C1 segment of cervical spinal cord (tissue), 14 donors: Measurements from ENCODE around the gene TYSND1.
"Not testable (repeated sequence)": the region's sequence is repeated elsewhere in the genome, so short reads cannot be mapped to it uniquely, and the experiment has no call there.

Experiments
- DNase-seq, 14 donors: peaks; one replicate each; lab custom pipeline; 2025; lab: John Stamatoyannopoulos, UW

The TYSND1 gene, protein sequence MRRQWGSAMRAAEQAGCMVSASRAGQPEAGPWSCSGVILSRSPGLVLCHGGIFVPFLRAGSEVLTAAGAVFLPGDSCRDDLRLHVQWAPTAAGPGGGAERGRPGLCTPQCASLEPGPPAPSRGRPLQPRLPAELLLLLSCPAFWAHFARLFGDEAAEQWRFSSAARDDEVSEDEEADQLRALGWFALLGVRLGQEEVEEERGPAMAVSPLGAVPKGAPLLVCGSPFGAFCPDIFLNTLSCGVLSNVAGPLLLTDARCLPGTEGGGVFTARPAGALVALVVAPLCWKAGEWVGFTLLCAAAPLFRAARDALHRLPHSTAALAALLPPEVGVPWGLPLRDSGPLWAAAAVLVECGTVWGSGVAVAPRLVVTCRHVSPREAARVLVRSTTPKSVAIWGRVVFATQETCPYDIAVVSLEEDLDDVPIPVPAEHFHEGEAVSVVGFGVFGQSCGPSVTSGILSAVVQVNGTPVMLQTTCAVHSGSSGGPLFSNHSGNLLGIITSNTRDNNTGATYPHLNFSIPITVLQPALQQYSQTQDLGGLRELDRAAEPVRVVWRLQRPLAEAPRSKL

DNA sequence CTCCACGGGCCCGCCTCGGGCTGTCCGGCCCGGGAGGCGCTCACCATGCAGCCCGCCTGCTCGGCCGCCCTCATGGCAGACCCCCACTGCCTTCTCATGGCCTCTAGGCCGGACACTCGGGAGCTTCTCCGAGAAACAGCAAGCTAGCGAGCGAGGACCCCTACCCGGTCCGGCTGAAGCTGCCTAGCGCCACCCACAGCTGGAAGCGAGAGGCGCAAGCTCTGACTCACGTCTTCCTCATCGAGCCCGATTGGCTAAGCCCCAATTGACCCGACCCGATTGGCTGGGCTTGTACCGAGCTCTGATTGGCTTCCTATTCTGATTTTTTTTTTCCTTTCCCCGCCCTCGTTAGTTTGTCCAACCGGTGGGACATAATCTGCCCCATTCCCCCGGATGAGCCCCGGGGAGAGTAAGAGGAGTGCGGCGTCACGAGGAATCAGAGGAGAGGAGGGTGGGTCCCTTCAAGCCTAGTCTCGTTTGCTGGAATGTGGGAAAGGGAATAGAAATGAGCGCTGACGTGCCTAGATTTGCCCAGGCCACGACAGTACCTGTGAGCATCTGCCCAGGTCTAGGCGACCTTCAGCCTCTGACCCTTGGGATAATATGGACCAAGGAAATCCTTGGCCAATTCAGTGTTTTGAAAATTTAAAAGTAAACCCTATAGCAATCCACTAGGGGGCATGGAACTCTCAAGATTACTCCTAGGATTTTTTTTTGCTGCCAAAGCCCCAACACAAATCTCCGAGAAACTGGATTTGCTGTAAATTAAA lies at the start of gene TYSND1:
TYSND1 (minus strand) TSS at position 212 of the 770 bp plus-strand sequence; CDS start at position 98, 114 bp downstream.
- DNase-seq, result peak; percentile 59 to 96 (median 92)

DNA sequence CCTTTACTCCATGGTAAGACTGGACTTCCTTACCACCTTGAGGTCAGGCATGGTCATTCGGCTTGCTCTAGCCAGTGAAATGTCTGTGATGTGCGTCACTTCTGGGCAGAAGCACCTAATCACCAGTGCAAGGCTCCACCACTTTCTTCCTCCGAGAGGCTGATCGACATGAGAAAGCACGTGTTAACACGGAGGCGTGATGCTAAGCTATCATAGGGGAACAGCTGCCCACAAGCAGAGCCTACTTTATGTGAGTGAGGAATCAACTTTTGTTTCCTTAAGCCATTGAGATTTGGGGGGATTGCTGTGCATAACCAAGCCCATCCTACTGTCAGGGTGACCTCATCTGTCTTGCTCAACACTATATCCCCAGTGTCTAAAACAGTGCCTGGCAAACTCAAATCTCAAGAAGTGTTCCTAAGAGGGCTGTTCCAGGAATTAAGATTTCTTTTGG lies 46.9 kb upstream of the TYSND1 start:
- no peak for DNase-seq

DNA sequence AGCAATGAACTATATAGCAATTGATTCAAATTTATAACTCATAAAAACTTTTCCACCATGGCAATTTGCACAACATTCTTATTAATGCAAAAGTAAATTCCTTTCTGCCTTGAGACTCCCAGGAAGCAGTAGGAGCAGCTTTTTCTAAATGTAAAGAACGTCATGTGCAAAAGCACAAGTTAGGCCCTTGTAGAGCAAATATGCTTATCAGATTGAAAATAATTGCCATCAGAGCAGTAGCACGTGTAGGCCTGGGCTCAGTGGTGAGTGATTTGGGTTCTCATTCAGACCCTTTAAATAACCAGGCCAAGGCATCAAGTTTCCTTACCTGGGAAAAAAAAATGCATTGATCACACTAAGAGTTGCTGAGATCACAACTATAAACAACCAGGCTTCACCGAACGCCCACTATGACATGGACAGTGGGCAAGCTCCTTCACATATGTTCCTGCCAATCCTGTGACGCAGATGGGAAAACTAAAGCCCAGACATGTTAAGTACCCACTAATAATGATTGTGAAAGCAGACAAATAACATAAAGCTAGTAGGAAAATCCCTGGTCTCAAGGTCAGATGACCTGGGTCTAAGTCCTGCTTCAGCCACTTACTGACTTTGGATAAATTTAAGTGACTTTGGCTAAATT lies 45.9 kb upstream of the TYSND1 start:
- no peak for DNase-seq

DNA sequence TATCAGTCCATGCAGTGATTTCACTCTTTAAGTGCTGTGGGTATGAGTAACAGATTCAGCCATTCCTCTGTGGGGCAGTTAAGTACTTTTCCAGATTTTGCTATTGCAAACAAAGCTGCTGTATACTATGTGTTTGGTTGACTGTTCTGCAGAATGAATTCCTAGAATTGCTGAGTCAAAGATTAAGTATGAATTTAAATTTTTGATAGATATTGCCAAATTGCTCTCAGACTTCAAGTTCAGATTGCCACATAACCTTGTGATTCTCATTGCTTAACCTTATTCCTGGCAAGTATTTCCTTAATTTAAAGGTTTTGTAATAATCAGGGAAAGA lies 45.4 kb upstream of the TYSND1 start:
- no peak for DNase-seq

DNA sequence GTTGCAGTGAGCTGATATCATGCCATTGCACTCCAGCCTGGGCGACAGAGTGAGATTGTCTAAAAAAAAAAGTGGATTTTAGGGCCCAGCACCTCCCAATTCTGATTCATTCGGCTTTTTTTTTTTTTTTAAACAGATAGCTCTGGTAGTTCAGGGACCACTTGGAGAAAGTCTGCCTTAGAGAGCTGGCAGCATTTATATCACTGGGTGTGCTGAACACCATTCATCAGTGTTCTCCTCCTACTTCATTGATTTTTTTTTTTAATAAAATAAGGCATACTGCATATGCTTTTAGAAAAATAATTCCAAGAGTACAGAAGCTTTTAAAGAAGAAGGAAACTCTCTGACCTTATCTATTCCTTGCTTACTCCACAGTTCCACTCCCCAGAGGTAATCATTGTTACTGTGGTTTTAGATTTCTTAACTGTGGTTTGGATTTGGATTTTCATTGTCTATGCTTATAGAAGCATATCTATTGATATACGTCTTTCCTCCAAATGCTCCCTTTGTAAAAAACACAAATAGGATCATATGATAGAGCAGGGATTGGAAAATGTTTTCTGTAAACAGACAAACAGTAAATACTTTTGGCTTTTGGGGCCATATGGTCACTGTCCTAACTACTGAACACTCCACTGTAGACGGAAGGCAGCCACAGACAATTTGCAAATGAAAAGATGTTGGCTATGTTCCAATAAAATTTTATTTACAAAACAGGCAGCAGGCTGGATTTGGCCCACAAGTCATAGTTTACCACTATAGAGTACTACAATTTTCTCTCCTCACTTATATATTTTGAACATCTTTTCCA lies 44.9 kb upstream of the TYSND1 start:
- DNase-seq, result no peak

DNA sequence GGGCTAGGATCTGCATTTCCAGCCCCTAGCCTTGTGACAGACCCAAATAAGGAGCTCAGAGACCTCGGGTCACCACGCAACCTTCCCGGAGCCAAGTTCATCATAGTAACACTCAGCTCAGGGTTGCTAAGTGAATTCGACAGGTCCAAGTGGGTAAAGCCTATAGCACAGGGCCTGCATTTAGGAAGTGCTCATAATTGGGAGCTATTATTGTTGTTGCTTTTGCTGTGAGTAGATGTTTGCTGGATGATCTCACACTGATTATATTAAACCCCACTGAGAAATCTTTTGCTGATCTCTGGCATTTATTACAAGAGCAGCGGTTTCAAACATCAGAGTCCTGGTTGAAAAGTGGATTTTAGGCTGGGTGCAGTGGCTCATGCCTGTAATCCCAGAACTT lies 44.1 kb upstream of the TYSND1 start:
- no peak for DNase-seq

DNA sequence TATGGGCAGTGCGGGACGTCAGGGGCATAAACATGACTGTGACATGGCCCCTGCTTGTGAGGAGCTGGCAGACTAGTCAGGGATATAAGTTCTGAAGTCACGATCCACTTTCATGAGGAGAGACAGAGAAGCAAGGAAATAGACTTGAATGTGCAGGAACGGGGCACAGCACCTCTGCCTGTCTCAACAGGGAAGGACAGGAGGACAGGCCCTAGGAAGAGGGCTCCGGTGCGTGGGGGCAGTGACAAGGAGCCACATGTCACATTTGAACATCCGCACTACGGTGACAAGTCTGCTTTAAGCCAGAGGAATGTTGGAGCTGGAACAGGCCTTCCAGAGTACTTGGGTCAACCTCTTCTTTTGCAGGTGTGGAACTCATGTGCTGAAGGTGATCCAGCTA lies 43.6 kb upstream of the TYSND1 start:
- DNase-seq, result no peak

DNA sequence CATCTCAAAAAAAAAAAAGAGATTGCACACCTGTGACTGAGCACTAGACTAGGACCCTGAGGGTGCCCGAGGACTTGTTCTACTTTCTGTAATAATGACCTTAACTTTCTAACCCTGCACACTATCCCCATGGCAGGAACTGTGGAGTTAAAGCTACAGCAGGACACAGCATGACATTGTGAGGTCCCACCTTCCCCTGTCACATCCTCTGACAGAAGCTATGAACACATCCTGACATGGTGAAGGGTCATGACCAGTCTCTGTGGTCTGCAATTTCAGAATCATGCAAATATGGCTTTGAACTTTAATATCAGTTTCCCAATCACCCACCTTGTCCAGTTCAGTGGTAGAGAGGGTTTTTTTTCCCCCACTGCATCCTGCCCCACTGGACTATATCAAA lies 42.3 kb upstream of the TYSND1 start:
- no peak for DNase-seq

DNA sequence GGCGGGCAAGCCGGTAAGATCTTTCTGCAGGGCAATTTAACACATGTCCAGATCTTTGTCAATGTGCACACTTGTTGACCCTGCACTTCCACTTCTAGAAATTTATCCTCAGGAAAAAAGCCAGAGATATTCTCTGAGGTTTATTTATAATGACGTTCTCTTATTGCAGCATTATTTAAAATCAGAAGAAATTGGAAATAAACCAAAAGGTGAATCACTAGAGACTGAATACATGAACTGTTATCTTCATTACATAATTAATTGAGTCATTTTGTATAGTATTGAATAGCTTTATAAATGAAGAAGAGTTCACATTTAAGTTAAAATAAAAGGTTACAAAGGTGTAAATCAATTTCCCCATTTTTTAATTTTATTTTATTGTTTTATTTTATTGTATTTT lies 40.1 kb upstream of the TYSND1 start:
- DNase-seq, result no peak

DNA sequence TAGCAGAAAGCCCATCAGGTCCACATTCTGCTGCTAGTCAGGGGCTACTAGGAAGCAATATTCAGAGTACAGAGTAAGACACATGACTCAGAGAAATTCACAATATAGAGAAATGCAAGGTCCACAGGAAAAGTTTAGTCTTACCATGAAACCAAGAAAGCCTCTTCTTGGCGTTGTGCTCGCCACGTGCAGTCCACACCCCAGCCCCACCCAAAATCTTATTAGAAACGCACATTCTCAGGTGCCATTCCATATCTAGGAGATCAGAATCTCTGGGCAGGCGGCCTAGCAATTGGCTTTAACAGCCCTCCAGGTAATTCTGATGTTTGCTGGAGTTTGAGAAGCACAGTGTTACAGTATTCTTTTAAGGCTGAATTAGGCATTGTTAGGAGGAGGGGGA lies 39.6 kb upstream of the TYSND1 start:
- no peak for DNase-seq

DNA sequence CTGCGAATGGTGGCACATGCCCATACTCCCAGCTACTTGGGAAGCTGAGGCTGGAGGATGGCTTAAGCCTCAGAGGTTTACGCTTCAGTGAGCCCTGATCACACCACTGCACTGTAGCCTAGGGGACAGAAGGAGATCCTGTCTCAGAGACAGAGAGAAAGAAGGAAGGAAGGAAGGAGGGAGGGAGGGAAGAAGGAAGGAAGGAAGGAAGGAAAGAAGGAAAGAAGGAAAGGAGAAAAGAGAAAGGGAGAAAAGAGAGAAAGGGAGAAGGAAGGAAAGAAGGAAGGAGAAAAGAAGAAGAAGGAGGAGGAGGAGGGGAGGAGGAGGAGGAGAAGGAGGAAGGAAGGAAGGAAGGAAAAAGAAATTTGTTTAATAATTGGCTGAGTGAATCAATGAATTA lies 36.8 kb upstream of the TYSND1 start:
- DNase-seq, result no peak

DNA sequence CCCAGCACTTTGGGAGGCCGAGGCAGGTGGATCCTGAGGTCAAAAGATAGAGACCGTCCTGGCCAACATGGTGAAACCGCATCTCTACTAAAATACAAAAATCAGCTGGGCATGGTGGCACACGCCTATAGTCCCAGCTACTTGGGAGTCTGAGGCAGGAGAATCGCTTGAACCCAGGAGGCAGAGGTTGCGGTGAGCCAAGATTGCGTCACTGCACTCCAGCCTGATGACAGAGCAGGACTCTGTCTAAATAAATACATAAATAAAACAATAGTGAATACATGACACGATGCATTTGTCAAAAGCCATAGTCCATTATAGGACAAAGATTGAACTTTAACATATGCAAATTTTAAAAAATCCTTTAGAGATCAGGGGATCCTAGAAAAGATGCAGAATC lies 32.7 kb upstream of the TYSND1 start:
- DNase-seq, result not testable (repeated sequence)

DNA sequence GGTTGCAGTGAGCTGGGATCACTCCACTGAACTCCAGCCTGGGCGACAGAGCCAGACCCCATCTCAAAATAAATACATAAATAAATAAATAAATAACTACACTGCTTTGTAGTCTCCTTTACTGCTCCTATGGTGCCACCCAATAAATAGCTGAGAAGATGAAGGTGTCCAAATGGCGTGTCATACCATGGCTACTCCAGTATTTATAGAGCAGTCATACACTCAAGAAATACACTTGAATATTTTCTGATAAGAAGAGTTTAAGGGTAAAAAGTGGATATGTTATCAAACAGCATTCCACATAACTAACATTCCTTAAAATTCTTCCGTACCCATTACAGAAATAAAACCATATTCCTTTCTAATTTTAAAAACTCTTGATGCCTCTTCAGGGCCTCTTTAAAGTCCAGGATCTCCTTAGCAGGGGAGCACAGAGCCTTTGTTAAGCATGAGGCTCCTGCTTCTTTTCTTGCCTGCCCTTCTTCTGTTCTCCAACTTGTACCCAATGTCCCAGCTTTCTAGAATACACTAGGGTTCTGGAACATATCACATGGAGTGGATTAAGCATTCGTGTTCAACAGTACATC lies 31.7 kb upstream of the TYSND1 start:
- DNase-seq, result no peak

DNA sequence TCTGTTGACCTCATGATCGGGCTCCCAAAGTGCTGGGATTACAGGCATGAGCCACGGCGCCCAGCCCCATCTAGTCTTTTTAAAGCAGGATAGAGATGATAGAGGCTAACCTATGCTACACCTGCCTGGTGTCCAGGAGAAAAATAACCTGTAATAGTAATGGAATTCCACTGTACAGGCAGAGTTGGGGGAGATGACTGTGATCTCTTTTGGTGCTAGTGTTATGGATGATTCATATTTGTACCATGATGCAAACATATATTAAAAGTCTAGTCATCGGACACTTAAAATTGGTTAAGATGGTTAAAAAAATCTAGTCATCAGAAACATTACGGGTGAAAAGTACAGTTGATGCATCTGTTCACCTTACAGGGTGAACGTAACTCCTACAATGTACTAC lies 29.9 kb upstream of the TYSND1 start:
- no peak for DNase-seq

DNA sequence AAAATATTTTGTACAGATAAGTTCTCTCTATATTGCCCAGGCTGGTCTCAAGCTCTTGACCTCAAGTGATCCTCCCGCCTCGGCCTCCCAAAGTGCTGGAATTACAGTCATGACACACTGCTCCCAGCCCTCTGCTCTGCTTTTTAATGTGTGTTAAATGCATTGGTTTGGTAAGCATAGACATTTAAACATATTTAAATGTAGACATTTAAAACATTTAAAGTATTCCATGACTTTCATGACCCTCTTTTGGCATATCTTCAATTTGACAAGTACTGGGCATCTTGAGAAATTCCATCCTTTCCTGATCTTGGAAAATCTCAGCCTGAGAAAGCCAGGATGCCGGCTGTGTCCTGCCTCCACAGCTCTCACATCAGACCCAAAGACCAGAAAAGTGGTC lies 29.0 kb upstream of the TYSND1 start:
- DNase-seq, result no peak

DNA sequence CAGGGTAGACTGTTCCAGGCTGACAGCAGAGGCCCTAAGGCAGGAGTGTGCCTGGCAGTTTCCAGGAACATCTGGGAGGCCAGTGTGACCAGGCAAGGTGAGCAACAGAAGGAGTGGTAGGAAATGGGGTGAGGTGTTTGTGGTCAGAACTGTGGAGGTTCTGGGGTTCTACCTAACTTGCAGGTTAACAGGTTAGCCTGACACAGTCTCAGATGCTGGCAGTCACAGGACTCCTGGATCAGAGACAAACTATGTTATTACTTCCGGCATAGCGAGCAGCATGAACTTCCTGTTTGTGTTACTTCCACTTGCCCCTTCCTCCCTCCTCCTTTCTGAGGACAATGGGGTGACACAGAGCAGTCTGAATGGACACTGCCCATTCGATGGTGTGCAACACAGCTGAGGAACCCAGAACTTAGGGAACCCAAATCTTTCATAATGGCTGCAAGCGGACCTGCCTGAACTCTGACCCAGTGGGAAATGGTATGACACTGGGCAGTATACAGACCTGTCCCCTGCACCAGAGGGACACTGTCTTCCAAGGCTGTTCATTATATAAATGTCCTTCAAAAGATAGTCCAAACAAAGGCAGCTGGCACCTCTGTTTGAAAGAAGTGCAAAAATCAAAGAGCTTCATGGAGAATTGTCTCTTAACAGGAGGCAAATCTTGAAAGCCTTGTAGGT lies 27.7 kb upstream of the TYSND1 start:
- DNase-seq, result peak in 4 of 14 donors; percentile 2 to 10 (median 6)

DNA sequence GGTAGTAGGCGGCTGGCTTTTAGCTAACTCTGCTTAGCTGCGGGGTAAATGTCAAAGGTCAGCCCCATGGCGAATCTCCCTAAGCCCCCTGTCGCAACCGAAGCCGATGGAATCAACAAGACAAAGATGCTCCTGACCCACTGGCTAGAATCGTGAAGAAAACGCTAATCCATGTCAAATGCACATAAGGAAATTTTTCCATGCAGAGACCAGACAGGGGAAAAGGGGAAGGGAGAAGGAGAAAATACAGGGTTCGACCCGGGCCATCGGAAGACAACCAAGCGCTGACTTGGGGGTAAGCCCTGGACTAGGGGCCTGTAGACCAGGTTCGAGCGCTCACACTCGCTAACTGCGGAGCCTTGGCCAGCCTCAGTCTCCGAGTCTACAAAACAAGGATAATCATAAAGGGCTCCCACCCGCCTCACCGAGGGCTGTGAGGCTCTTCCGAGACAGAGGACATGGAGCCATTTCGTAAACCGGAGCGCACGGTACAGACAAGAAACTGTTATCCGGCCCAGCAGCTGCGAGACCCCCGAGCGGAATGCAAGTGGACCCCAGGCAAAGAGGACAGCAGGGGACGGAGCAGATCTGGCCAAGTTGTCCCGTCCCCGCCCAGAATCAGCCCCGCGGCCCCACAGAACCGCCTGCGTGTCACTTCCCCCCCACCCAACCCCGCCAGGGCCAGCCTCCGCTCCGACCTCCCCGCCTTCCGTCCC lies 23.3 kb upstream of the TYSND1 start:
- DNase-seq, result peak in 1 of 14 donors; percentile 41

DNA sequence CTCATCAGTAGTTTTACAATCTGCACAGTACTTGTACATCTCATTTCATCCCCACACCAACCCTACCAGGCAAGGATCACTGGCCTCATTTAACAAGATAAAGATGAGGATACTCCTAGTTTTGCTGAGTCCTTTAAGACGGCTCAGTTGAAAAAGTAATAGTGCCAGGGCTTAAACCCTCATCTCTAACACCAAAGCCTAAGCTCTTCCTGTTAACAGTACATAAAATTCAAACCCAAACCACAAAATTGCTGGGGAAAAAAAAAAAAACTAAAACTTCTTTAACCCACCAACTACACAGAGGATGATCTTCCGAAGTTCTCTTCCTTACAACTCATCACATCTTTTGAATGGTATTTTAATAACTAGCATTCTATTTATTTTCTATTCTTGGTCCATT lies 22.5 kb upstream of the TYSND1 start:
- no peak for DNase-seq

DNA sequence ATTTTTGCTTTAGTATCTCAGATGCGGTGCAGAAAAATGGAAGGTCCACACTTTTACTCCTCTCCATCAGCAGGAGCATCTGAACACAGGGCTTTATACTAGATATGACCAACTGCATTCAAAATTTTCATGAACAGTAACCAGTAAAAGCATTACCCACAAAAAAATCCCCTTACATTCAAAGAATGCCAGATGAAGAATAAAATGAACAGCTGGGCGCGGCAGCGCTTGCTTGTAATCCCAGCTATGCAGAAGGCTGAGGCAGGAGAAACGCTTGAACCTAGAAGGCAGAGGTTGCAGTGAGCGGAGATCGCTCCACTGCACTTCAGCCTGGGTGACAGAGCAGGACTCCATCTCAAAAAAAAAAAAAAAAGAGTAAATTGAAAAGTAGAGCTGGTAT lies 20.7 kb upstream of the TYSND1 start:
- no peak for DNase-seq

DNA sequence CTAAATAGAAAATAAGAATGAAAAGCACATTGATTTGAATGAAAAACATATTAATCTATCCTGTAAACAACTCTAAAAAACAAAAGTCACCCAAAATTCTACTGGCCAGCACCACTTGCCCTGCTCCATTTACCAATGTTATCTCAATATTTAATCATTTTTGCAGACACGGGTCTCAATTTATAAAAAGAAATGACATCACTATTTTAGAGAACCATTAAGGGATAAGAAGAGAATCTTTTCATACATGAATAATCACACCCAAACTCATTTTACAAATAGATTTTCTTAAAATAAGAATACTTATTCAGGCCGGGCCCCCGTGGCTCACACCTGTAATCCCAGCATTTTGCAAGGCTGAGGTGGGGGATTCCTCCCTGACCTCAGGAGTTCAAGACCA lies 19.9 kb upstream of the TYSND1 start:
- DNase-seq, result no peak
